ENCODE results near the gene ZNRF4.

ZNRF4 gene

DNA sequence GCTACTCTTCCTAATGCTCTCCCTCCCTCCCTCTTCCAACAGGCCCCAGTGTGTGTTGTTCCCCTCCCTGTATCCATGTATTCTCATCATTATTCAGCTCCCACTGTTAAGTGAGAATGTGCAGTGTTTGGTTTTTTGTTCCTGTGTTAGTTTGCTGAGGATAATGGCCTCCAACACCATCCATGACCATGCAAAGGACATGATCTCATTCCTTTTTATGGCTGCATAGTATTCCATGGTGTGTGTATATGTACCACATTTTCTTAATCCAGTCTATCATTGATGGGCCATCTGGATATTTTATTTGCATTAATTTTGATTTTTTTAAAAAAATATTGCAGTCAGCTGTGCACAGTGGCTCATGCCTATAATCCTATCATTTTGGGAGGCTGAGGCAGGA, 15.8 kb upstream of the ZNRF4 start:
- no peak for DNase-seq (ENCODE audit: low read depth)
- no peak overlapping the region for H3K4me3 ChIP-seq (ENCODE audit: low read depth, low read length)
- TF ChIP-seq POLR2A (IDR thresholded peaks at IDR 0.05; ENCODE audit: extremely low read depth, insufficient read length) (no peak), MYC (IDR thresholded peaks at IDR 0.05; ENCODE audit: low read depth, low read length) (no peak)
- TF ChIP-seq, protein P1, sequence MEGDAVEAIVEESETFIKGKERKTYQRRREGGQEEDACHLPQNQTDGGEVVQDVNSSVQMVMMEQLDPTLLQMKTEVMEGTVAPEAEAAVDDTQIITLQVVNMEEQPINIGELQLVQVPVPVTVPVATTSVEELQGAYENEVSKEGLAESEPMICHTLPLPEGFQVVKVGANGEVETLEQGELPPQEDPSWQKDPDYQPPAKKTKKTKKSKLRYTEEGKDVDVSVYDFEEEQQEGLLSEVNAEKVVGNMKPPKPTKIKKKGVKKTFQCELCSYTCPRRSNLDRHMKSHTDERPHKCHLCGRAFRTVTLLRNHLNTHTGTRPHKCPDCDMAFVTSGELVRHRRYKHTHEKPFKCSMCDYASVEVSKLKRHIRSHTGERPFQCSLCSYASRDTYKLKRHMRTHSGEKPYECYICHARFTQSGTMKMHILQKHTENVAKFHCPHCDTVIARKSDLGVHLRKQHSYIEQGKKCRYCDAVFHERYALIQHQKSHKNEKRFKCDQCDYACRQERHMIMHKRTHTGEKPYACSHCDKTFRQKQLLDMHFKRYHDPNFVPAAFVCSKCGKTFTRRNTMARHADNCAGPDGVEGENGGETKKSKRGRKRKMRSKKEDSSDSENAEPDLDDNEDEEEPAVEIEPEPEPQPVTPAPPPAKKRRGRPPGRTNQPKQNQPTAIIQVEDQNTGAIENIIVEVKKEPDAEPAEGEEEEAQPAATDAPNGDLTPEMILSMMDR (IDR thresholded peaks at IDR 0.05; ENCODE audit: low read depth, low read length) = no peak
- TF ChIP-seq, protein P2, sequence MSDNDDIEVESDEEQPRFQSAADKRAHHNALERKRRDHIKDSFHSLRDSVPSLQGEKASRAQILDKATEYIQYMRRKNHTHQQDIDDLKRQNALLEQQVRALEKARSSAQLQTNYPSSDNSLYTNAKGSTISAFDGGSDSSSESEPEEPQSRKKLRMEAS (IDR thresholded peaks at IDR 0.05; ENCODE audit: low read depth, low read length) = no peak

DNA sequence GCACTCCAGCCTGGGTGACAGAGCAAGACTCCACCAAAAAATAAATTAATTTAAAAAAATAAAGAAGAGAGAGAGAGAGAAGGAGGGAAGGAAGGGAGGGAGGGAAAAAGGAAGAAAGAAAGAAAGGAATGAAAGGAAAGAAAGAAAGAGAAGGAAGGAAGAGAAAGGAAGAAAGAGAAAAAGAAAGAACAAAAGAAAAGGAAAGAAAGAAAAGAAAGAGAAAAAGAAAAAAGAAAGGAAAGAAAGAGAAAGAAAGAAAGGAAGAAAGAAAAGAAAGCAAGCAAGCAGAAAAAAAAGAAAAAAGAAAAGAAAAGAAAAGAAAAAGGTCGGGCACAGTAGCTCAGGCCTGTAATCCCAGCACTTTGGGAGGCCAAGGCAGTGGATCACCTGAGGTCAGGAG, 14.9 kb upstream of the ZNRF4 start:
- no peak for TF ChIP-seq POLR2A (IDR thresholded peaks at IDR 0.05; ENCODE audit: extremely low read depth, insufficient read length)
- TF ChIP-seq, protein P2 (IDR thresholded peaks at IDR 0.05; ENCODE audit: low read depth, low read length) = no peak
- TF ChIP-seq MYC (IDR thresholded peaks at IDR 0.05; ENCODE audit: low read depth, low read length) = no peak
- DNase-seq (ENCODE audit: low read depth) = no peak
- no peak overlapping the region for H3K4me3 ChIP-seq (ENCODE audit: low read depth, low read length)

DNA sequence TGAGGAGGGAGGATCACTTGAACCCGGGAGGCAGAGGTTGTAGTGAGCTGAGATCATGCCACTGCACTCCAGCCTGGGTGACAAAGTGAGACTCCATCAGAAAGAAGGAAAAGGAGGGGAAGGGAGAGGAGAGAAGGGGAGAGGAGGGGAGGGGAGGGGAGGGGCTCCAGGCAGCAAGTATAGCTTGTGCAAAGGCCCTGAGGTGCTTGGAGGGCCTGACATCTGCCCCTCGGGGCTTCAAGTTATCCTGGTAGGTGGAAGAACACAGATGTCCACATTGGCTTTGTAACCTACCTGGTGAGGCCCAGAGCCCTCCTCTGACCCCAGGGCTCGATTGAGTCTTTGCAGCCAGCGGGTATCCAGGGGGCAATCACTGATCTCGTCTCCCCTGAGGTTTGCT, 11.5 kb upstream of the ZNRF4 start:
- TF ChIP-seq, protein P1 (IDR thresholded peaks at IDR 0.05; ENCODE audit: low read depth, low read length) = no peak
- TF ChIP-seq MYC (IDR thresholded peaks at IDR 0.05; ENCODE audit: low read depth, low read length) = no peak
- TF ChIP-seq, protein P2 (IDR thresholded peaks at IDR 0.05; ENCODE audit: low read depth, low read length) = no peak
- no peak for TF ChIP-seq POLR2A (IDR thresholded peaks at IDR 0.05; ENCODE audit: extremely low read depth, insufficient read length)

DNA sequence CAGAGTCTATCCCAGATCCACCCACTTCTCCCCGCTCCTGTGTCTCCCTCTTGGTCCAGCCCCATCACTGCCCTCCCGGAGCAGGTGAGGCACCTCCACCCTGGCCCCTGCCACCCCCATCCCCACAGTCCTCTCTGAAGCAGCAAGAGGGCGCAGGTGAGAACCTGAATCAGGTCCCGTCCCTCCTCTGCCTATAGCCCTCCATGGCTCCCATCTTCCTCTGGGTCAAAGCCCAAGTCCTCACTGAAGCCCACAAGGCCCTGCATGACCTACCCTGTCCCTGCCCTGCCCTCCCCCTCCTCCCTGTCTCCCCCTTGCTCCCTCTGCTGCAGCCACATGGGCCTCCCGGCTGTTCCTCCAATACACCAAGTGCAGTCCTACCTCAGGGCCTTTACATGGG, 10.8 kb upstream of the ZNRF4 start:
- TF ChIP-seq MYC (IDR thresholded peaks at IDR 0.05; ENCODE audit: low read depth, low read length) = no peak
- TF ChIP-seq, protein P2 (IDR thresholded peaks at IDR 0.05; ENCODE audit: low read depth, low read length) = no peak
- TF ChIP-seq POLR2A (IDR thresholded peaks at IDR 0.05; ENCODE audit: extremely low read depth, insufficient read length) = no peak
- TF ChIP-seq, protein P1 (IDR thresholded peaks at IDR 0.05; ENCODE audit: low read depth, low read length) = no peak
- no peak overlapping the region for H3K4me3 ChIP-seq (ENCODE audit: low read depth, low read length)
- no peak for DNase-seq (ENCODE audit: low read depth)

More for the DNA sequence above, 11.5 kb upstream of the ZNRF4 start:
- no peak for DNase-seq (ENCODE audit: low read depth)
- no peak overlapping the region for H3K4me3 ChIP-seq (ENCODE audit: low read depth, low read length)

DNA sequence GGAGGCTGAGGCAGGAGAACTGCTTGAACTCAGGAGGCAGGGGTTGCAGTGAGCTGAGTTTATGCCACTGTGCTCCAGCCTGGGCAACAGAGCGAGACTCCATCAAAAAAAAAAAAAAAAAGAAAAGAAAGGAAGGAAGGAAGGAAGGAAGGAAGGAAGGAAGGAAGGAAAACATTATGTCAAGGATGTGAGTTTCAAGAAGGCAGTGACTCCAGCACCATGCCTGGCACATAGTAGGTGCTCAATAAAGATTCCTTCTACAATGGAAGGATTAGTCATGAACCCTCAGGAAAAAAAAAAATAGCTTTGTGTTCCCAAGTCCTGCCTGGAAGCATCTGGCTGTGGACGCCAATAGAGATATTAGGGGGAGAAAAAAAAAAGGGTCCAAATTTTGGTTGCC, 10.1 kb upstream of the ZNRF4 start:
- DNase-seq (ENCODE audit: low read depth) = no peak
- TF ChIP-seq MYC (IDR thresholded peaks at IDR 0.05; ENCODE audit: low read depth, low read length) (no peak), POLR2A (IDR thresholded peaks at IDR 0.05; ENCODE audit: extremely low read depth, insufficient read length) (no peak)
- TF ChIP-seq, protein P1 (IDR thresholded peaks at IDR 0.05; ENCODE audit: low read depth, low read length) = no peak
- H3K4me3 ChIP-seq (ENCODE audit: low read depth, low read length) = no peak overlapping the region

DNA sequence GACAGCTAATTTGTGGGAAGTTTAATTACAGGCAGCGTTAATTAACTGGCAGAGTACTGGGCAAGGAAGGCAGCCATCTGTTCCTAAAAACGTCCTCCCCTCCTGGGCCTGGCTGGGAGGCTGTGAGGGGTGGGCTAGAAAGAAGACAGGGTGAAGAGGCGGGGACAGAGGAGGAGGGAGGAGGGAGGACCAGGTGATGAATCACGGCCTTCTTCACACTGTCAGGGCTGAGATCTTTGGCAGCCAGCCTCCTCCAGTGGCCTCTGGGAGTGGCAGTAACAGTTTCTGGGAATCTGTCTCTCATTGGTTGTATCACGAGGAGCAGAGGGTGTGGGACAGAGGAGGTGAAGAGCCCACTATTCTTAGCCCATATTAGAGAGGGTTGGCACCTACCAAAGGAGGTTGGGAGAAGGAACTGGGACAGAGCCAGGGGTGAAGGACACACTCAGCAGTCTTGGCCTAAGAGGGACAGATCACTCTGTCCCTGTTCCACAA, 9.6 kb upstream of the ZNRF4 start:
- TF ChIP-seq, protein P2 (IDR thresholded peaks at IDR 0.05; ENCODE audit: low read depth, low read length) = no peak
- TF ChIP-seq MYC (IDR thresholded peaks at IDR 0.05; ENCODE audit: low read depth, low read length) (no peak), POLR2A (IDR thresholded peaks at IDR 0.05; ENCODE audit: extremely low read depth, insufficient read length) (no peak)
- TF ChIP-seq, protein P1 (IDR thresholded peaks at IDR 0.05; ENCODE audit: low read depth, low read length) = no peak
- no peak overlapping the region for H3K4me3 ChIP-seq (ENCODE audit: low read depth, low read length)
- no peak for DNase-seq (ENCODE audit: low read depth)

All from NB4 (cell line).